Tibial artery (tissue), 4 donors: ENCODE measurements around the gene MPP2.
A peak's percentile ranks its signal among the peaks of the same experiment; 100 is the strongest.

ENCODE experiments used
- DNase-seq, 2 donors: peaks; one replicate each; pipeline ENCODE4 v3.0.0-alpha.2; 2019
- H3K27ac ChIP-seq, 2 donors: fragments of 200-600 bp; sonication (generic) in 1 of 2; 1 replicate in 1 of 2; 2 replicates in 1 of 2; pipeline ENCODE4 v1.5.1; 2018 to 2019; ENCODE audit warnings: mild to moderate bottlenecking in 1 of 2
- H3K27me3 ChIP-seq, 2 donors: fragments of 200-600 bp; sonication (generic) in 1 of 2; one replicate each; pipeline versions ENCODE4 v1.5.1 to v1.6.0; 2016 to 2019
- H3K36me3 ChIP-seq, 3 donors: fragments of 200-600 bp; sonication (generic) in 2 of 3; one replicate each; pipeline ENCODE4 v1.5.1; 2016 to 2019; ENCODE audit warnings: mild to moderate bottlenecking in 2 of 3
- H3K4me1 ChIP-seq, 4 donors: fragments of 200-600 bp; sonication (generic) in 2 of 4; 1 replicate in 3 of 4; 2 replicates in 1 of 4; pipeline ENCODE4 v1.5.1; 2016 to 2019
- H3K4me3 ChIP-seq, 2 donors: fragments of 200-600 bp; sonication (generic) in 1 of 2; 1 replicate in 1 of 2; 2 replicates in 1 of 2; pipeline ENCODE4 v1.5.1; 2018 to 2019; ENCODE audit warnings: mild to moderate bottlenecking in 2 of 2
- H3K9me3 ChIP-seq, 3 donors: fragments of 200-600 bp; sonication (generic) in 1 of 3; one replicate each; pipeline ENCODE4 v1.5.1; 2016 to 2019
- CTCF ChIP-seq, 2 experiments: fragments of 200-600 bp in 1 of 2; fragments of 450-650 bp in 1 of 2; IDR thresholded peaks; one replicate each; pipeline ENCODE4 v1.5.1; 2017 to 2019; ENCODE audit warnings: antibody characterized with exemption in 2 of 2, mild to moderate bottlenecking in 1 of 2, moderate library complexity in 1 of 2
- intact Hi-C: fragments of 100-400 bp; cut with DNase I; formaldehyde crosslinking; loops from one replicate; pipeline ENCODE4 v1.15.0; 2023; ENCODE audit warnings: low total_unique reads

The MPP2 gene

DNA sequence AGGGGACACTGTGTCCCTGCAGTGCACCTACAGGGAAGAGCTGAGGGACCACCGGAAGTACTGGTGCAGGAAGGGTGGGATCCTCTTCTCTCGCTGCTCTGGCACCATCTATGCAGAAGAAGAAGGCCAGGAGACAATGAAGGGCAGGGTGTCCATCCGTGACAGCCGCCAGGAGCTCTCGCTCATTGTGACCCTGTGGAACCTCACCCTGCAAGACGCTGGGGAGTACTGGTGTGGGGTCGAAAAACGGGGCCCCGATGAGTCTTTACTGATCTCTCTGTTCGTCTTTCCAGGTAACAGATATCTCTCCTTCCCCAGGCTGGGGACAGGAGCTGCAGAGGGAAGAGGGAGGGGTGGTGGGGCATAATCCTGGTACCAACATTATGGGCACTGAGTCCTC lies 58.7 kb downstream of the MPP2 start:
- no peak for TF ChIP-seq CTCF (IDR thresholded peaks at IDR 0.05)
- Histone ChIP-seq H3K36me3 (no peaks in the 10 kb centered on the region), H3K4me1 (peaks cover 0 to 9% (median 2%) of the 10 kb centered on the region in 4 donors), H3K27ac (no peak overlapping the region), H3K9me3 (no peaks in the 10 kb centered on the region), H3K4me3 (no peak overlapping the region), H3K27me3 (peaks cover 0 to 12% of the 10 kb centered on the region in 2 donors)
- no peak for DNase-seq
- intact Hi-C loops: loop anchor here (10.0 kb wide), 1 partner anchor 154 kb away; no protein-coding TSS in a partner anchor

DNA sequence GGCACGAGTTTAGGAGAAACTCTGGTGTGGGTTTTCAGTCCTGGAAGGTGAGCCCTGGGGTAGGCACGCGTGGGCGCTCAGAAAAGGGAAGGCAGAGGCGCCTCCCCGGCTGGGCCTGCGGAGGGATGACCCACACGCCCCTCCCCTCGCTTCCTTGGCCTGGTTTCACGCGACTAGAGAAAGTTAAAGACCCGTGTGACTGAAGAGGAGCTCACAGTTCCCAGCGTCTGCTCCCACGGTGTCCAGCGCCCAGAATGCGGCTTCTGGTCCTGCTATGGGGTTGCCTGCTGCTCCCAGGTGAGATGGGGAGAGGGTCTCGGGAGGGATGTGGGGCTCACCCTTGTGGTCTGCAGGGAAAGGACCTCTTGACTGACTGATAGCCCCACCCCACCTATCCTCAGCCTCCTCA lies 60.4 kb downstream of the MPP2 start, which contains the start of gene CD300LG:
Gene CD300LG (plus strand): TSS at position 214 of the 409 bp plus-strand sequence. CDS start 41 bp downstream, at position 255.
- H3K4me1 ChIP-seq: peaks cover 0 to 9% (median 3%) of the 10 kb centered on the region in 4 donors
- no peaks in the 10 kb centered on the region for H3K27me3 ChIP-seq
- intact Hi-C loops: loop anchor here (10.0 kb wide), 1 partner anchor 152 kb away; no protein-coding TSS in a partner anchor
- H3K9me3 ChIP-seq: no peaks in the 10 kb centered on the region
- peak within 1 kb of the TSS in 1 of 2 donors; percentile 37 for H3K27ac ChIP-seq
- TF ChIP-seq CTCF (IDR thresholded peaks at IDR 0.05): no peak
- no peak within 1 kb of the TSS for H3K4me3 ChIP-seq
- no peaks in the 10 kb centered on the region for H3K36me3 ChIP-seq
- peak in 1 of 2 donors; percentile 51 for DNase-seq

- Histone ChIP-seq H3K27ac (peak overlapping the region in 1 of 2 donors; percentile 37), H3K27me3 (no peaks in the 10 kb centered on the region), H3K4me3 (no peak overlapping the region), H3K4me1 (peaks cover 0 to 13% (median 6%) of the 10 kb centered on the region in 4 donors), H3K36me3 (no peaks in the 10 kb centered on the region), H3K9me3 (no peaks in the 10 kb centered on the region)
- intact Hi-C loops: loop anchor here (10.0 kb wide), 1 partner anchor 151 kb away; no protein-coding TSS in a partner anchor
- peak; percentile 84 to 89 for DNase-seq
- peak; percentile 95 to 96 for TF ChIP-seq CTCF (IDR thresholded peaks at IDR 0.05)
Observed at GRCh38 chr17:43846221-43846712, 61.1 kb downstream of the MPP2 start.

GRCh38 chr17:43845766-43846165 lies 61.6 kb downstream of the MPP2 start:
- H3K4me1 ChIP-seq: peaks cover 0 to 18% (median 11%) of the 10 kb centered on the region in 4 donors
- DNase-seq: no peak
- no peaks in the 10 kb centered on the region for H3K27me3 ChIP-seq
- TF ChIP-seq CTCF (IDR thresholded peaks at IDR 0.05): no peak
- no peak overlapping the region for H3K4me3 ChIP-seq
- H3K27ac ChIP-seq: peak overlapping the region; percentile 31 to 37
- H3K9me3 ChIP-seq: no peaks in the 10 kb centered on the region
- H3K36me3 ChIP-seq: no peaks in the 10 kb centered on the region
- intact Hi-C loops: loop anchor here (10.0 kb wide), 1 partner anchor 151 kb away; no protein-coding TSS in a partner anchor

DNA sequence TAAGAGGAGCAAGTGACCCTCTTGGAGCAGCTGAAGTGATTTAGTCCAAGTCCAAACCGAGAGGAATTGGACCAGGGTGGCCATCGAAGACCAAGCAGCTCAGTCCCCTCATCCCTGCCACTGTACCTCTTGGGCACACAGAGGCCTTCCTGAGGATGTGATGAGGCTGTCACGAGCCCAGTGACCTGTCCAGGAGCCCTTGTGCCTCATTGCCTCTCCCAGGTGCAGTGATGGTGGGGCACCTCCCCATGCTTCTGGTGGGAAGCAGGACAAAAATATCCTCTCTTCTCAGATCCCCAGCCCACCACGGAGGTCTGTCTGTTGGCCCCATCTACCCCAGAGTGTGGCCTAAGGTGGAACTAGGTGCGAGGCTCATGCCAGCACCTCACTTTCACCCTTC lies 63.1 kb downstream of the MPP2 start:
- DNase-seq: no peak
- intact Hi-C loops: loop anchor here (10.0 kb wide), 1 partner anchor 149 kb away; no protein-coding TSS in a partner anchor
- TF ChIP-seq CTCF (IDR thresholded peaks at IDR 0.05): no peak

More for the DNA sequence above, 63.1 kb downstream of the MPP2 start:
- Histone ChIP-seq H3K4me1 (peaks cover 0 to 28% (median 16%) of the 10 kb centered on the region in 4 donors), H3K36me3 (no peaks in the 10 kb centered on the region), H3K4me3 (no peak overlapping the region), H3K27ac (no peak overlapping the region), H3K27me3 (no peaks in the 10 kb centered on the region), H3K9me3 (no peaks in the 10 kb centered on the region)
